Measurements from ENCODE around the gene NUB1.

Gene NUB1

GRCh38 chr7:151426904-151427704, 85.5 kb downstream of the NUB1 start:
- DNase-seq = no peak

- no peak for DNase-seq
Measured at GRCh38 chr7:151427705-151428377, 86.2 kb downstream of the NUB1 start.

All from Kasumi-1 (cell line).